ENCODE data around the gene RC3H2.

DNA sequence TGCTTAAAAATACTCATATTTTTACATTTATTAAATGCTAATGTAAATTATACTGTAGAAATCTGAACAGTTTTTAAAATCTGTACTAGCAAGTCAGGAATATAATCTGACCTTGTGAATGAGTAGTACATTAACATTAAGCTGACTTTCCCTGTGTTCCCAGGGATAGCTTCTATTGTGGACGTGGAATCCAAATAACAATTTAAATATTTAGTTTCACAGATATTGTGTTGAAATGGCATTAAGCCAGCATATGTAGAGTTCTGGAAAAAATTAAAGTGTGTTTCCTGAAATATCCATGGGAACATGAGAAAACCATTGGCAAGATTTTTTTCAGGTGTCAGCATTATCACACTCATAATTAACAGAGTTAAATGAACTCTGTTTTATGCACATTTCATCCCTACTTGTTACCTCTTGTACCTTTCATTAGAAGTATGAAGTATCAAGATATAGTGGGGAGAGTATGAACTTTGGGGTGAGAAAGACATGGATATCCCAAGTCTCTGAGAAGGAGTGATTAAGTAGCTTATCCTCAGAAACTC lies 41.4 kb upstream of the RC3H2 start:
- TF ChIP-seq, protein P1, sequence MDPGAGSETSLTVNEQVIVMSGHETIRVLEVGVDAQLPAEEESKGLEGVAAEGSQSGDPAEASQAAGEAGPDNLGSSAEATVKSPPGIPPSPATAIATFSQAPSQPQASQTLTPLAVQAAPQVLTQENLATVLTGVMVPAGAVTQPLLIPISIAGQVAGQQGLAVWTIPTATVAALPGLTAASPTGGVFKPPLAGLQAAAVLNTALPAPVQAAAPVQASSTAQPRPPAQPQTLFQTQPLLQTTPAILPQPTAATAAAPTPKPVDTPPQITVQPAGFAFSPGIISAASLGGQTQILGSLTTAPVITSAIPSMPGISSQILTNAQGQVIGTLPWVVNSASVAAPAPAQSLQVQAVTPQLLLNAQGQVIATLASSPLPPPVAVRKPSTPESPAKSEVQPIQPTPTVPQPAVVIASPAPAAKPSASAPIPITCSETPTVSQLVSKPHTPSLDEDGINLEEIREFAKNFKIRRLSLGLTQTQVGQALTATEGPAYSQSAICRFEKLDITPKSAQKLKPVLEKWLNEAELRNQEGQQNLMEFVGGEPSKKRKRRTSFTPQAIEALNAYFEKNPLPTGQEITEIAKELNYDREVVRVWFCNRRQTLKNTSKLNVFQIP (CRISPR knock-in tag; IDR thresholded peaks at IDR 0.05; ENCODE audit: borderline replicate concordance, low read depth), result no peak
- TF ChIP-seq RARB (CRISPR knock-in tag; IDR thresholded peaks at IDR 0.05), result no peak
- TF ChIP-seq ARNTL (CRISPR knock-in tag; IDR thresholded peaks at IDR 0.05; ENCODE audit: borderline replicate concordance, low read depth), result no peak
- TF ChIP-seq, protein P2, sequence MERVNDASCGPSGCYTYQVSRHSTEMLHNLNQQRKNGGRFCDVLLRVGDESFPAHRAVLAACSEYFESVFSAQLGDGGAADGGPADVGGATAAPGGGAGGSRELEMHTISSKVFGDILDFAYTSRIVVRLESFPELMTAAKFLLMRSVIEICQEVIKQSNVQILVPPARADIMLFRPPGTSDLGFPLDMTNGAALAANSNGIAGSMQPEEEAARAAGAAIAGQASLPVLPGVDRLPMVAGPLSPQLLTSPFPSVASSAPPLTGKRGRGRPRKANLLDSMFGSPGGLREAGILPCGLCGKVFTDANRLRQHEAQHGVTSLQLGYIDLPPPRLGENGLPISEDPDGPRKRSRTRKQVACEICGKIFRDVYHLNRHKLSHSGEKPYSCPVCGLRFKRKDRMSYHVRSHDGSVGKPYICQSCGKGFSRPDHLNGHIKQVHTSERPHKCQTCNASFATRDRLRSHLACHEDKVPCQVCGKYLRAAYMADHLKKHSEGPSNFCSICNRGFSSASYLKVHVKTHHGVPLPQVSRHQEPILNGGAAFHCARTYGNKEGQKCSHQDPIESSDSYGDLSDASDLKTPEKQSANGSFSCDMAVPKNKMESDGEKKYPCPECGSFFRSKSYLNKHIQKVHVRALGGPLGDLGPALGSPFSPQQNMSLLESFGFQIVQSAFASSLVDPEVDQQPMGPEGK (CRISPR knock-in tag; IDR thresholded peaks at IDR 0.05; ENCODE audit: borderline replicate concordance), result no peak
- TF ChIP-seq ZNF8 (CRISPR knock-in tag; IDR thresholded peaks at IDR 0.05), result no peak
- TF ChIP-seq ZNF70 (CRISPR knock-in tag; IDR thresholded peaks at IDR 0.05), result no peak
- TF ChIP-seq BACH2 (CRISPR knock-in tag; IDR thresholded peaks at IDR 0.05; ENCODE audit: borderline replicate concordance), result no peak

All from SK-N-SH treated with all-trans-retinoic acid at 6 μM for 48 hours (cell line).